ENCODE measurements around the gene NUP58. TPM values are rescaled to one million over a fixed set of nuclear protein-coding genes. Genes with fewer than 3 reads are reported as not detected.

Gene NUP58, protein sequence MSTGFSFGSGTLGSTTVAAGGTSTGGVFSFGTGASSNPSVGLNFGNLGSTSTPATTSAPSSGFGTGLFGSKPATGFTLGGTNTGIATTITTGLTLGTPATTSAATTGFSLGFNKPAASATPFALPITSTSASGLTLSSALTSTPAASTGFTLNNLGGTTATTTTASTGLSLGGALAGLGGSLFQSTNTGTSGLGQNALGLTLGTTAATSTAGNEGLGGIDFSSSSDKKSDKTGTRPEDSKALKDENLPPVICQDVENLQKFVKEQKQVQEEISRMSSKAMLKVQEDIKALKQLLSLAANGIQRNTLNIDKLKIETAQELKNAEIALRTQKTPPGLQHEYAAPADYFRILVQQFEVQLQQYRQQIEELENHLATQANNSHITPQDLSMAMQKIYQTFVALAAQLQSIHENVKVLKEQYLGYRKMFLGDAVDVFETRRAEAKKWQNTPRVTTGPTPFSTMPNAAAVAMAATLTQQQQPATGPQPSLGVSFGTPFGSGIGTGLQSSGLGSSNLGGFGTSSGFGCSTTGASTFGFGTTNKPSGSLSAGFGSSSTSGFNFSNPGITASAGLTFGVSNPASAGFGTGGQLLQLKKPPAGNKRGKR
- total RNA-seq: 50.7 and 74.9 TPM in 2 replicates

DNA sequence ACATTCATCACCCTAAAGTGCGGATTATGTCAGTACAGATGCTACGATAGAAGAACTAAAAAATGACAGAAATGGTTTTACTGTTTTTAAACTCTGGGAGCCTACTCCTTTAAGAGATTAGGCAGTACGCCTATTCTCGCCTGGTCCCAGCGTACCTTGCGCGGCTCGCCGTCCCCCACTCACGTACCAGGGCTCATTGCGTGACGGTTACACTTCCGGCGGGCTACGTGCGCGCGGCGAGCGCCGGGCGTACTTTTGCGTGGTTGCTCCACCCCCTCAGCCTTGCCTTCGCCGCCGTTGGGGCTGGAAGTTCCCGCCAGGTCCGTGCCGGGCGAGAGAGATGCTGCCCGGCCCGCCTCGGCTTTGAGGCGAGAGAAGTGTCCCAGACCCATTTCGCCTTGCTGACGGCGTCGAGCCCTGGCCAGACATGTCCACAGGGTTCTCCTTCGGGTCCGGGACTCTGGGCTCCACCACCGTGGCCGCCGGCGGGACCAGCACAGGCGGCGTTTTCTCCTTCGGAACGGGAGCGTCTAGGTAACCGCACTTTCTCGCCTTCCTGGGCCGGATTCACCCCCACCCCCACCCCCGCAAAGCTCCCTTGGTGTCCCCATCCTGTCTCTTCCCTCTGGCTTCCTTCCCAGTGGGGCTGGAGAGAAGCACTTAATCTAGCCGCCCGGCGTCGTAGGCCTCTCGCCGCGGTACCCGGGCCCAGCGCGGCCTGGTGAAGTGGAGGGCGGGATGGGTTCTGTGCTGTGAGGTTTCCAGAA, at the start of gene NUP58:
Gene NUP58 (plus strand): TSS at position 279 of the 767 bp plus-strand sequence. CDS start 149 bp downstream, at position 428.
- DNase-seq (ENCODE audit: low read depth): no peak
- TF ChIP-seq, protein P1, sequence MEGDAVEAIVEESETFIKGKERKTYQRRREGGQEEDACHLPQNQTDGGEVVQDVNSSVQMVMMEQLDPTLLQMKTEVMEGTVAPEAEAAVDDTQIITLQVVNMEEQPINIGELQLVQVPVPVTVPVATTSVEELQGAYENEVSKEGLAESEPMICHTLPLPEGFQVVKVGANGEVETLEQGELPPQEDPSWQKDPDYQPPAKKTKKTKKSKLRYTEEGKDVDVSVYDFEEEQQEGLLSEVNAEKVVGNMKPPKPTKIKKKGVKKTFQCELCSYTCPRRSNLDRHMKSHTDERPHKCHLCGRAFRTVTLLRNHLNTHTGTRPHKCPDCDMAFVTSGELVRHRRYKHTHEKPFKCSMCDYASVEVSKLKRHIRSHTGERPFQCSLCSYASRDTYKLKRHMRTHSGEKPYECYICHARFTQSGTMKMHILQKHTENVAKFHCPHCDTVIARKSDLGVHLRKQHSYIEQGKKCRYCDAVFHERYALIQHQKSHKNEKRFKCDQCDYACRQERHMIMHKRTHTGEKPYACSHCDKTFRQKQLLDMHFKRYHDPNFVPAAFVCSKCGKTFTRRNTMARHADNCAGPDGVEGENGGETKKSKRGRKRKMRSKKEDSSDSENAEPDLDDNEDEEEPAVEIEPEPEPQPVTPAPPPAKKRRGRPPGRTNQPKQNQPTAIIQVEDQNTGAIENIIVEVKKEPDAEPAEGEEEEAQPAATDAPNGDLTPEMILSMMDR (conservative IDR thresholded peaks at IDR 0.05; ENCODE audit: low read depth, low read length): no peak
- H3K4me3 ChIP-seq (ENCODE audit: low read depth, low read length): peak within 1 kb of the TSS; percentile 74

DNA sequence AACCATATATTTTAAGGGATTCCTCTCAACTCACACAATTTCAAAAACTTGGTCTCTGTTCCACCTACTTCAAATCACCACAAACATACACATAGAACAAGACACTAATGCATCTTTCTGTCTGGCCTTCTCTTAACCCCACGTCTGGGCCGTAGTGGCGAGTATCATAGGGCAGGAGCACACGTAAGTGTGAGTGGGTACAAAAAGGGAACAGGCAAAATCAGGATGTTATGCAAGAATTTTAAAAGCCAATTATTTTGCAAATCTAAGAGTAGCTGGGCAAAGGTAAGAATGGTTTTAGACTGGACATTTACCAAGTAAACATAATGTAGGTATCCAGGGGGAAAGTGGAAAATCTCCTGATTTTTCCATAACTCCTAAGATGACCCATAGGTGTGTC, 49.2 kb upstream of the NUP58 start:
- TF ChIP-seq, protein P1 (conservative IDR thresholded peaks at IDR 0.05; ENCODE audit: low read depth, low read length): no peak
- DNase-seq (ENCODE audit: low read depth): no peak
- H3K4me3 ChIP-seq (ENCODE audit: low read depth, low read length): no peak overlapping the region

DNA sequence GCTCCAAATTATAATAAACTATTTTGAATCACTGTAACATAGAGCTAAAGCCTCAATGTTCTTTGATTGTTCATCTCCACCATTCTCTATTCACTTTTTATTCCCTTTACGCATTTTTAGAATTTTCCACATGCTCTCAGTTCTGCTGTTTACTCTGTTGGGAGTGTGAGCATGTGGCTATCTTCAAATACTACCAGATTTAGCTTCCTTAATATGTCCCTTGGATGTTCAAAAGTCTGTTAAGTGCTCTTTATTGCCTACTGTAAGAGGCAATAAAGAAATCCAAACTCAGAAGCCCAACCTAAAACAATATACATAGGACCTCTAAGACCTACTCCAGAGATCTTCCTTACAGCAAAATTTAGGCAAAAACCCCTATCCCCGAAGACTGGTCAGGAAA, 48.7 kb upstream of the NUP58 start:
- H3K4me3 ChIP-seq (ENCODE audit: low read depth, low read length): no peak overlapping the region
- TF ChIP-seq, protein P1 (conservative IDR thresholded peaks at IDR 0.05; ENCODE audit: low read depth, low read length): no peak
- DNase-seq (ENCODE audit: low read depth): no peak

DNA sequence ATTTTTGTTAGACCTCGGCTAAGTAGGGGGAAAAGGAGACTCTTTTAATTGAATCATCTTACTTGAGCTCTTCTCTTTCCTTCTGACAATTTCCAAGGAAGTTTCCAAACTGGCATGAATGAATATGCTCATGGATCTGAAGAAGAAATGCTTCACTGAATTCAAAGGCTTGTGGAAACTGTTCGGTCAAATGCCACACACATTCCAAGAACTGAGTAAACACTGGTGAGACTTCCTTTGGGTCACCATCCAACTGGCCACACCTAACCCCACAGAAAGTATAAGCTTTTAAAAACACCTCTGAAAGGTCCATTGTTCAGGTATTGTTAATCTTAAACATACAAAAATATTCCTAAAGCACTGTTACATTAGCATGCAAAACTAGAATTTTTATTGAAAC, 47.7 kb upstream of the NUP58 start:
- TF ChIP-seq, protein P1 (conservative IDR thresholded peaks at IDR 0.05; ENCODE audit: low read depth, low read length): no peak
- no peak overlapping the region for H3K4me3 ChIP-seq (ENCODE audit: low read depth, low read length)
- peak; percentile 59 for DNase-seq (ENCODE audit: low read depth)

DNA sequence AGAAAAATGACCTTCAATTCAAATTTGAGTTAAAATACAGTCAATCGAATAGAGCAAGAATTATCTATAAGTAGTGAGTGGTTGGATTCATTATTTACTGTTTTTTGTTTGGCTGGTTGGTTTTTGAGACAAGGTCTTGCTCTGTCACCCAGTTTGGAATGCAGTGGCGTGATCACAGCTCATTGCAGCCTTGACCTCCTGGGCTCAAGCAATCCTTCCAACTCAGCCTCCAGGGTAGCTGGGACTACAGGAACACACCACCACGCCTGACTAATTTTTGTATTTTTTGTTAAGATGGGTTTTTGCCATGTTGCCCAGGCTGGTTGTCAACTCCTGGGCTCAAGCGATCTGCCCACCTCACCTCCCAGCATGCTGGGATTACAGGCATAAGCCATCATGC, 39.2 kb upstream of the NUP58 start:
- no peak overlapping the region for H3K4me3 ChIP-seq (ENCODE audit: low read depth, low read length)
- TF ChIP-seq, protein P1 (conservative IDR thresholded peaks at IDR 0.05; ENCODE audit: low read depth, low read length): no peak
- no peak for DNase-seq (ENCODE audit: low read depth)

DNA sequence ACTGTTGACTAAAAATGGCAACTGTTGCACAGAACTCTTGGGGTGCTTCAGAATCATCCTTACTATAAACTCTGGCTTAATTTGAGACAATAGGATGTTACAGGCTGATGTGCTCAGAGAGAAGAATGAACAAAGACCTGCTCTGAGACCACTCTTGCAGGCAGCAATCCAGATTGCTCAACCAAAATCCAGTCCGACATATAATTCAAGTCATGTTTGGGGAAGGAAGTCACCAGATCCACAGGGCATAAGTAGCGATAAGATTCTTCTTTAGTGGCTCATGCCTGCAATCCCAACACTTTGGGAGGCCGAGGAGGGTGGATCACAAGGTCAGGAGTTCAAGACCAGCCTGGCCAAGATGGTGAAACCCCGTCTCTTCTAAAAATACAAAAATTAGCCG, 34.7 kb upstream of the NUP58 start:
- TF ChIP-seq, protein P1 (conservative IDR thresholded peaks at IDR 0.05; ENCODE audit: low read depth, low read length): no peak
- no peak overlapping the region for H3K4me3 ChIP-seq (ENCODE audit: low read depth, low read length)
- DNase-seq (ENCODE audit: low read depth): no peak

Data from epithelial cell of proximal tubule (primary cell).